Tibial artery (tissue), 4 donors: ENCODE results near the gene ZEB2.

Experiments
- DNase-seq, 2 donors: peaks; one replicate each; pipeline ENCODE4 v3.0.0-alpha.2; 2019
- H3K27ac ChIP-seq, 2 donors: fragments of 200-600 bp; sonication (generic) in 1 of 2; 1 replicate in 1 of 2; 2 replicates in 1 of 2; pipeline ENCODE4 v1.5.1; 2018 to 2019; ENCODE audit warnings: mild to moderate bottlenecking in 1 of 2
- H3K27me3 ChIP-seq, 2 donors: fragments of 200-600 bp; sonication (generic) in 1 of 2; one replicate each; pipeline versions ENCODE4 v1.5.1 to v1.6.0; 2016 to 2019
- H3K36me3 ChIP-seq, 3 donors: fragments of 200-600 bp; sonication (generic) in 2 of 3; one replicate each; pipeline ENCODE4 v1.5.1; 2016 to 2019; ENCODE audit warnings: mild to moderate bottlenecking in 2 of 3
- H3K4me1 ChIP-seq, 4 donors: fragments of 200-600 bp; sonication (generic) in 2 of 4; 1 replicate in 3 of 4; 2 replicates in 1 of 4; pipeline ENCODE4 v1.5.1; 2016 to 2019
- H3K4me3 ChIP-seq, 2 donors: fragments of 200-600 bp; sonication (generic) in 1 of 2; 1 replicate in 1 of 2; 2 replicates in 1 of 2; pipeline ENCODE4 v1.5.1; 2018 to 2019; ENCODE audit warnings: mild to moderate bottlenecking in 2 of 2
- H3K9me3 ChIP-seq, 3 donors: fragments of 200-600 bp; sonication (generic) in 1 of 3; one replicate each; pipeline ENCODE4 v1.5.1; 2016 to 2019
- intact Hi-C: fragments of 100-400 bp; cut with DNase I; formaldehyde crosslinking; loops from one replicate; pipeline ENCODE4 v1.15.0; 2023; ENCODE audit warnings: low total_unique reads
- TF ChIP-seq, protein P1 (sequence below), 2 experiments: fragments of 200-600 bp in 1 of 2; fragments of 450-650 bp in 1 of 2; IDR thresholded peaks; one replicate each; pipeline ENCODE4 v1.5.1; 2017 to 2019; ENCODE audit warnings: antibody characterized with exemption in 2 of 2, mild to moderate bottlenecking in 1 of 2, moderate library complexity in 1 of 2

Gene ZEB2

DNA sequence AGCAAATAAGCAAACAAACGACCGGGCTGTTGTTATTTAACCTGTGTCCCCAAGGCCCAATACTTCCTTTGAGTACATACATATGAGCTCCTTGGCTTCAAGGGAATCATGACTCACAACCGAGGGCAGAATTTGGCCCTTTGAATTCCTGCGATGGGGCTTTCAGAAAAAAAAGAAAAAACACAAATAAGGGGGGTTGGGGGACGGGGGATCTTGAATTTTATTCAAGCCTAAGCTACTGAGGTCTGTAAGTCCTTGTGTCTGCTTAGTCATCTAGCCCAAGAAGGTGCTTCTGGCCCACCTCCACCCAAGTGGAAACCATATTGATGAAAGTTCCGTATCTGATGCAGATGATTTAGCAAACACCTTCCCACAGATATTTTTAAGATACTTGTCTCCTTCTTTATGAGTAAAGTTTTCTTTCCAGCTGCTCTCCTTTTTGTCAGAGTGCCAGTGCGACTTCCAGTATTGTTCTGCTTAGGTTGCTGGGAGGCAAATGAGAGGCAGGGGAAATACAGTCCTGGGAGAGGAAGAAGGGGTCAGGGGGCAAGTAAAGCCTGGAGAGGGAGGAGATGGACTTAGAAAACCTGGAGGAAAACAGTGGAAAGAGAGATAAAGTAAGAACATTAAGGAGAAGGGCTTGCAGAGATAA lies 169.6 kb downstream of the ZEB2 start:
- intact Hi-C loops = loop anchor here (10.0 kb wide), 1 partner anchor 95 kb away; no protein-coding TSS in a partner anchor
- TF ChIP-seq, protein P1, sequence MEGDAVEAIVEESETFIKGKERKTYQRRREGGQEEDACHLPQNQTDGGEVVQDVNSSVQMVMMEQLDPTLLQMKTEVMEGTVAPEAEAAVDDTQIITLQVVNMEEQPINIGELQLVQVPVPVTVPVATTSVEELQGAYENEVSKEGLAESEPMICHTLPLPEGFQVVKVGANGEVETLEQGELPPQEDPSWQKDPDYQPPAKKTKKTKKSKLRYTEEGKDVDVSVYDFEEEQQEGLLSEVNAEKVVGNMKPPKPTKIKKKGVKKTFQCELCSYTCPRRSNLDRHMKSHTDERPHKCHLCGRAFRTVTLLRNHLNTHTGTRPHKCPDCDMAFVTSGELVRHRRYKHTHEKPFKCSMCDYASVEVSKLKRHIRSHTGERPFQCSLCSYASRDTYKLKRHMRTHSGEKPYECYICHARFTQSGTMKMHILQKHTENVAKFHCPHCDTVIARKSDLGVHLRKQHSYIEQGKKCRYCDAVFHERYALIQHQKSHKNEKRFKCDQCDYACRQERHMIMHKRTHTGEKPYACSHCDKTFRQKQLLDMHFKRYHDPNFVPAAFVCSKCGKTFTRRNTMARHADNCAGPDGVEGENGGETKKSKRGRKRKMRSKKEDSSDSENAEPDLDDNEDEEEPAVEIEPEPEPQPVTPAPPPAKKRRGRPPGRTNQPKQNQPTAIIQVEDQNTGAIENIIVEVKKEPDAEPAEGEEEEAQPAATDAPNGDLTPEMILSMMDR (IDR thresholded peaks at IDR 0.05) = no peak
- no peak for DNase-seq
- Histone ChIP-seq H3K27me3 (no peaks in the 10 kb centered on the region), H3K27ac (peak overlapping the region; percentile 69 to 70), H3K36me3 (no peaks in the 10 kb centered on the region), H3K4me3 (no peak overlapping the region), H3K4me1 (peaks cover 0 to 30% (median 15%) of the 10 kb centered on the region in 4 donors), H3K9me3 (no peaks in the 10 kb centered on the region)

DNA sequence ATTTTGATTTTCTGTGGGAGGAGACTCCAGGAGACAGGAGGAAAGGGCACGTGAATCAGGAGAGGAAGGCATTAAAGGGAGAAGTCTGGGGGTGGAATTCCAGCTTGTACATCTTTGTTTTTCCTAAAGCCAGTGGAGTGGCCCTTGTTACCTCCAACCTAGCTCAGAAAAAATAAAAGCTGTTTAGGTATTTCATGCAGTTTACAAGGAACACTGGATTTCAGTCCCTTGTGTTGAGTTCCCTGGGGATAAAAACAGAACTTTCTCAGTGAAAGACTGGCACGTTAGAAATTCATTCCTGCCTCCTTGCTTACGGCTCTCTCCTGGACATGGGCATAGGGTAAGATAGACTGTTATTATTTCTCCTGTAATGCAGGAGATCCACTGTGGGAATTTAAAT lies 170.2 kb downstream of the ZEB2 start:
- H3K27ac ChIP-seq = peak overlapping the region; percentile 69 to 70
- intact Hi-C loops = loop anchor here (10.0 kb wide), 1 partner anchor 95 kb away; no protein-coding TSS in a partner anchor

DNA sequence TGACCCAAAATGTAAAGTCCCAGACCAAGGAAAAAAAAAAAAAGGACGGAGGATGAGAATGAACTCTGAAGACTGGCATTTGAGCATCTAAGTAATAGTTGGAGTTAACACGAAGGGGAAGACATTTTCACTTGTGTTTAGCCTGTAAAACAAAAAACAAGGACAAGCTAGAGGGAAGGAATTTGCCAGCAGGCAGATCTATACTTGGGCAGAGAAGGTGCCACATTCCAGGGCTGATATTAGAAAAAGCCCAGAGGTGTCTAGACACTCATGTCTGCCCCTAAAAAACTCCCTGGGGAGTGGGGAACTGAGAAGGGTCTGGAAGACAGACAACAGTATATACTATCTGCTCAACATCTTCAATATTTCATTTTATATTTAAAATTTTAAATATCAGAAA lies 171.1 kb downstream of the ZEB2 start:
- no peaks in the 10 kb centered on the region for H3K9me3 ChIP-seq
- no peaks in the 10 kb centered on the region for H3K36me3 ChIP-seq
- intact Hi-C loops = no loop called here
- no peak for DNase-seq
- no peaks in the 10 kb centered on the region for H3K27me3 ChIP-seq
- no peak overlapping the region for H3K4me3 ChIP-seq
- H3K4me1 ChIP-seq = peaks cover 0 to 30% (median 15%) of the 10 kb centered on the region in 4 donors
- TF ChIP-seq, protein P1 (IDR thresholded peaks at IDR 0.05) = no peak
- peak overlapping the region in 1 of 2 donors; percentile 70 for H3K27ac ChIP-seq

More for the DNA sequence above, 170.2 kb downstream of the ZEB2 start:
- Histone ChIP-seq H3K9me3 (no peaks in the 10 kb centered on the region), H3K4me1 (peaks cover 0 to 30% (median 15%) of the 10 kb centered on the region in 4 donors), H3K4me3 (no peak overlapping the region), H3K36me3 (no peaks in the 10 kb centered on the region), H3K27me3 (no peaks in the 10 kb centered on the region)
- TF ChIP-seq, protein P1 (IDR thresholded peaks at IDR 0.05) = no peak
- no peak for DNase-seq

DNA sequence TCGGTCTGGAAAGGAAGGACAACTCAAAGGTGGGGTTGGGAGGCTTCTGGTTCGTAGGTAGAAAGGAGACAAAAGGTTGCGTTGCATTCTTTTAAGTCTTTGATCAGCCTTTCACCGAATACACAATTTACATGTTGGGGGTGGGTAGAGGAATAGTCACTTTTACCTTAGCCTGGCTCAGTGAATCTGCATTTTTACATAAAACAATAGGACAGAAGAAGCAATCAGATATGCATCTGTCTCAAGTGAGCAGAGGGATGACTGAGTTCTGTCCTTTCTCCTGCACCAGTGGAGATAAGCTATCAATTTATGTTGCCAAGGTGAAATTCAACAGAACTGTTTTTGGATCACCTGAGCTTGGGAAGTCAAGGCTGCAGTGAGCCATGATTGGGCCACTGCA lies 173.7 kb downstream of the ZEB2 start:
- Histone ChIP-seq H3K36me3 (no peaks in the 10 kb centered on the region), H3K27me3 (no peaks in the 10 kb centered on the region), H3K27ac (no peak overlapping the region), H3K9me3 (no peaks in the 10 kb centered on the region), H3K4me1 (peaks cover 0 to 34% (median 14%) of the 10 kb centered on the region in 4 donors), H3K4me3 (no peak overlapping the region)
- intact Hi-C loops = no loop called here
- no peak for DNase-seq
- TF ChIP-seq, protein P1 (IDR thresholded peaks at IDR 0.05) = no peak

DNA sequence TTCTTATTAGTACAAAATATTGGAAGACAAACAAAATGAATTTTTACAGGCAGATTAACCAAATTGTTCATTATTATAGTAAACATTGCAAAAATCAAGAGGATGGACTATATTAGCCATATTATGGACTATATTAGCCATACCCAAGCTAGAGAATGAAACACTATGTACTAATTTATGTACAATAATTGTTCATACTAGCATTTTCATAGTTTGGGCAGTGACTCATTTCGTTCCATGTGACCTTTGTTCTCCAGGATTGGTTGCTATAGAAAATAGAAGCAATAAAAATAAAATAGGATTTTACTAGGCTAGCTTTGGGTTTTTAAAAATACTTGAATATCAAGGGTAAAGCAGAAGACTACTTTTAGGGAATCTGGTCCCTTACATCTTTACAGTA lies 176.8 kb downstream of the ZEB2 start:
- DNase-seq = no peak
- Histone ChIP-seq H3K9me3 (no peaks in the 10 kb centered on the region), H3K27ac (no peak overlapping the region), H3K27me3 (no peaks in the 10 kb centered on the region), H3K36me3 (no peaks in the 10 kb centered on the region), H3K4me1 (peaks cover 0 to 7% (median 0%) of the 10 kb centered on the region in 4 donors), H3K4me3 (no peak overlapping the region)
- TF ChIP-seq, protein P1 (IDR thresholded peaks at IDR 0.05) = no peak
- intact Hi-C loops = no loop called here
